DOHH2 (cell line): ENCODE data around the gene PACRG.

ENCODE experiments used
- CTCF ChIP-seq: fragments of 200-600 bp; sonication (generic); IDR thresholded peaks from one replicate; pipeline ENCODE4 v1.5.1; 2014; ENCODE audit warnings: antibody characterized with exemption, mild to moderate bottlenecking, low read depth, low read length; ENCODE audit not compliant: poor library complexity, severe bottlenecking
- EZH2phosphoT487 ChIP-seq: fragments of 200-600 bp; sonication (generic); IDR thresholded peaks from 2 replicates; pipeline ENCODE4 v1.6.1; 2017; ENCODE audit warnings: borderline replicate concordance, mild to moderate bottlenecking, antibody characterized with exemption, low read length, moderate library complexity, mixed read lengths

- TF ChIP-seq CTCF (no peak), EZH2phosphoT487 (no peak)
Observed at GRCh38 chr6:163301726-163302635, 574.2 kb downstream of the PACRG start.
